ENCODE measurements around the gene MMP10. TPM values are rescaled to one million over a fixed set of nuclear protein-coding genes. Genes with fewer than 3 reads are reported as not detected.

The MMP10 gene
- total RNA-seq, 1 donor from 2014 or later: 0.23 TPM

GRCh38 chr11:102729849-102730815 is 50.3 kb downstream of the MMP10 start:
- Histone ChIP-seq H3K9me3 (no peaks in the 10 kb centered on the region), H3K4me1 (peaks cover 5% of the 10 kb centered on the region), H3K4me3 (no peak overlapping the region), H3K27ac (no peak overlapping the region), H3K36me3 (no peaks in the 10 kb centered on the region), H3K27me3 (no peaks in the 10 kb centered on the region)
- intact Hi-C loops (cut with DNase I): no loop called here
- DNase-seq (no peak), ATAC-seq (no peak)
- TF ChIP-seq CTCF (IDR thresholded peaks at IDR 0.05): no peak

- no peak for TF ChIP-seq CTCF (IDR thresholded peaks at IDR 0.05)
- Histone ChIP-seq H3K9me3 (no peaks in the 10 kb centered on the region), H3K27ac (no peak overlapping the region), H3K4me1 (peaks cover 5% of the 10 kb centered on the region), H3K4me3 (no peak overlapping the region), H3K36me3 (no peaks in the 10 kb centered on the region), H3K27me3 (no peaks in the 10 kb centered on the region)
- no peak for DNase-seq
- intact Hi-C loops (cut with DNase I): no loop called here
- peak; percentile 86 for ATAC-seq
Observed at GRCh38 chr11:102727890-102728289, 52.5 kb downstream of the MMP10 start.

- no peak for TF ChIP-seq CTCF (IDR thresholded peaks at IDR 0.05)
- no peak for ATAC-seq
- DNase-seq: no peak
- Histone ChIP-seq H3K9me3 (no peaks in the 10 kb centered on the region), H3K4me1 (no peaks in the 10 kb centered on the region), H3K36me3 (no peaks in the 10 kb centered on the region), H3K27ac (no peak within 1 kb of the TSS), H3K4me3 (no peak within 1 kb of the TSS), H3K27me3 (no peaks in the 10 kb centered on the region)
- intact Hi-C loops (cut with DNase I): no loop called here
Observed at GRCh38 chr11:102724904-102725500, 55.4 kb downstream of the MMP10 start, which contains the start of gene MMP8. Gene MMP8, minus strand, starts transcription at chr11:102724954. Its CDS starts 99 bp downstream, at chr11:102724855.

GRCh38 chr11:102722821-102723220 is 57.6 kb downstream of the MMP10 start:
- no peaks in the 10 kb centered on the region for H3K9me3 ChIP-seq
- intact Hi-C loops (cut with DNase I): no loop called here
- H3K36me3 ChIP-seq: no peaks in the 10 kb centered on the region
- TF ChIP-seq CTCF (IDR thresholded peaks at IDR 0.05): no peak
- H3K4me3 ChIP-seq: no peak overlapping the region
- no peaks in the 10 kb centered on the region for H3K27me3 ChIP-seq
- DNase-seq (no peak), ATAC-seq (peak; percentile 72)
- H3K27ac ChIP-seq: no peak overlapping the region
- no peaks in the 10 kb centered on the region for H3K4me1 ChIP-seq

Other genes with a start within 250 kb of the MMP10 start
- gene MMP7, start 249.9 kb downstream of the MMP10 start, total RNA-seq: 16.0 TPM
- not detected for gene MMP20, start 155.3 kb downstream of the MMP10 start, total RNA-seq
- not detected for gene MMP27, start 74.9 kb downstream of the MMP10 start, total RNA-seq
- not detected for gene MMP8, start 55.7 kb downstream of the MMP10 start, total RNA-seq
- 19.1 TPM for gene MMP1, start 17.5 kb upstream of the MMP10 start, total RNA-seq
- not detected for gene MMP3, start 63.0 kb upstream of the MMP10 start, total RNA-seq
- 0.75 TPM for gene MMP12, start 94.4 kb upstream of the MMP10 start, total RNA-seq
- gene MMP13, start 175.1 kb upstream of the MMP10 start, total RNA-seq: not detected